Neutrophil (primary cell): ENCODE measurements around the gene TBCD.

ENCODE experiments used
- H3K27ac ChIP-seq: fragments of 200-600 bp; sonication (generic); 2 replicates; pipeline ENCODE4 v1.5.1; 2016; ENCODE audit warnings: mild to moderate bottlenecking, moderate library complexity
- H3K27me3 ChIP-seq: fragments of 200-600 bp; sonication (generic); 2 replicates; pipeline ENCODE4 v1.6.0; 2016; ENCODE audit warnings: mild to moderate bottlenecking
- H3K36me3 ChIP-seq: fragments of 200-600 bp; sonication (generic); 2 replicates; pipeline ENCODE4 v1.5.1; 2017
- H3K4me1 ChIP-seq, 2 experiments: fragments of 200-600 bp in 1 of 2; sonication (generic) in 1 of 2; 1 replicate in 1 of 2; 2 replicates in 1 of 2; pipeline versions ENCODE4 v1.5.1 to v1.6.1; 2013 to 2016; ENCODE audit warnings: low read depth in 1 of 2, low read length in 1 of 2, mild to moderate bottlenecking in 1 of 2, moderate library complexity in 1 of 2; ENCODE audit not compliant: control insufficient read depth in 1 of 2, insufficient read depth in 1 of 2
- H3K4me3 ChIP-seq, 2 experiments: fragments of 200-600 bp in 1 of 2; sonication (generic) in 1 of 2; 1 replicate in 1 of 2; 2 replicates in 1 of 2; pipeline ENCODE4 v1.5.1; 2013 to 2016; ENCODE audit warnings: low read depth in 1 of 2, low read length in 1 of 2, mild to moderate bottlenecking in 1 of 2, moderate library complexity in 1 of 2
- H3K9me3 ChIP-seq: fragments of 200-600 bp; sonication (generic); 2 replicates; pipeline ENCODE4 v1.5.1; 2016
- CTCF ChIP-seq: fragments of 200-600 bp; sonication (generic); IDR thresholded peaks from 2 replicates; pipeline ENCODE4 v1.5.1; 2016; ENCODE audit warnings: antibody characterized with exemption

The TBCD gene

GRCh38 chr17:82786427-82786826 lies 34.6 kb downstream of the TBCD start:
- no peaks in the 10 kb centered on the region for H3K27me3 ChIP-seq
- no peak overlapping the region for H3K27ac ChIP-seq
- H3K9me3 ChIP-seq: no peaks in the 10 kb centered on the region
- no peaks in the 10 kb centered on the region for H3K36me3 ChIP-seq
- no peak for TF ChIP-seq CTCF
- H3K4me3 ChIP-seq: no peak overlapping the region
- H3K4me1 ChIP-seq: peaks cover 11 to 17% of the 10 kb centered on the region in 2 experiments

- Histone ChIP-seq H3K36me3 (no peaks in the 10 kb centered on the region), H3K4me1 (peaks cover 6 to 8% of the 10 kb centered on the region in 2 experiments), H3K4me3 (no peak overlapping the region), H3K27ac (no peak overlapping the region), H3K27me3 (no peaks in the 10 kb centered on the region), H3K9me3 (no peaks in the 10 kb centered on the region)
- no peak for TF ChIP-seq CTCF
Measured at GRCh38 chr17:82787081-82787848, 35.4 kb downstream of the TBCD start.

- no peak overlapping the region for H3K4me3 ChIP-seq
- no peaks in the 10 kb centered on the region for H3K9me3 ChIP-seq
- H3K4me1 ChIP-seq: no peaks in the 10 kb centered on the region
- no peaks in the 10 kb centered on the region for H3K36me3 ChIP-seq
- no peaks in the 10 kb centered on the region for H3K27me3 ChIP-seq
- no peak for TF ChIP-seq CTCF
- H3K27ac ChIP-seq: no peak overlapping the region
Measured at GRCh38 chr17:82788206-82789001, 36.5 kb downstream of the TBCD start.

GRCh38 chr17:82789051-82789592 lies 37.3 kb downstream of the TBCD start:
- Histone ChIP-seq H3K4me1 (no peaks in the 10 kb centered on the region), H3K27me3 (no peaks in the 10 kb centered on the region), H3K27ac (no peak overlapping the region), H3K4me3 (no peak overlapping the region), H3K9me3 (no peaks in the 10 kb centered on the region), H3K36me3 (no peaks in the 10 kb centered on the region)
- TF ChIP-seq CTCF: no peak

GRCh38 chr17:82789806-82790205 lies 37.9 kb downstream of the TBCD start:
- H3K4me3 ChIP-seq: no peak overlapping the region
- H3K9me3 ChIP-seq: no peaks in the 10 kb centered on the region
- H3K36me3 ChIP-seq: no peaks in the 10 kb centered on the region
- H3K27ac ChIP-seq: no peak overlapping the region
- no peak for TF ChIP-seq CTCF
- no peaks in the 10 kb centered on the region for H3K4me1 ChIP-seq
- no peaks in the 10 kb centered on the region for H3K27me3 ChIP-seq
